ENCODE measurements around the gene SH3TC1. TPM values are rescaled to one million over a fixed set of nuclear protein-coding genes. Genes with fewer than 3 reads are reported as not detected.

Gene SH3TC1
- total and polyA plus RNA-seq, 2 of the 13 experiments (the other 11 are each of a cell fraction or from before 2014, with no cell fraction given): 14.9 to 21.8 TPM

DNA sequence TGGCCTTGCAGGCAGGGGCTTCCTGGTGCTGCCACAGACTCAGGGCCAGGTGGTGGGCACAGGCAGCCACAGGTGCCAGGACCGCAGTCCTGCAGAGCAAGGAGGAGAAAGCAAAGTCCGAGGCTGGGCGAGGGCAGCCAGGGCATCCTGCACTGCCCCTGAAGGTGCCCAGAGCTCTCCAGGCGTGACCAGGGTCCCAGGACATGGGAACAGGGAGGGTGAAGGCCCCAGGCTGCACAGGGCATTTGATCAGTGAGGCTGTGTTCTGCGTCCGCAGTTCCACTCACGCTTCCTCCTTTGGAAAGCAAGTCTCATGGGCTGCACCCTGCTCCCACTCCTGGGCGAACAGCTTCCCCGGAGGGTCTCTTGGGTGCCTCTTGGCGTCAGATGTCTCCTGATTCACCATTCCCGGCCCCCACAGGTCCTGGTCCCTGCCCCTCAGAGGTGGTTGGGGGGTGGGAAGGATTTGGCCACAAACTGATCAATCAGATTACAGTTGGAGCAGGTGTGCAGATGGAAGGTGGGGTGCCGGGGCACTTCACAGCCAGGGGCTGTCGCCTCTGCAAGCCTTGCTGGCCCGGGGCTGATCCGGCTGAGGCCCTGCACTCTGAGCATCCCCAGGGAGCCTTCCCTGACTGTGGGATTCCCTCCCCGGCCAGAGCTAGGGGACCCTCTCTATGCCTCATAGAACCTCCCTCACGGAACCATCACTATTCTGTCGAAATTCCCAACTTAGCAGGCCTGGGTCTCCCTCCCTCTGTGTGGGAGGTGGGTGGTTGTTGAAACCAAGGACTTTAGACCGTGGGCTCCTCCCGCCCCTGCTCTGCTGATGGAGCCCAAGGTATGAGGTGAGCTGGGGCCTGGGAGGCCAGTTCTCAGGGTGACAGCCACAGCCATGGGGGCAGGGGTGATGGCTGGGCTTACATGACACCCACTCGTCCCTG, 3.3 kb downstream of the SH3TC1 start (continued):
- TF ChIP-seq ZNF280D (CRISPR knock-in tag; IDR thresholded peaks at IDR 0.05) (0 out of 2 replicates have a peak, but pooled peaks have one; percentile 52), TAF15 (IDR thresholded peaks at IDR 0.05; ENCODE audit: low read depth, low read length, poor library complexity, severe bottlenecking) (no peak), ZBTB20 (CRISPR knock-in tag; IDR thresholded peaks at IDR 0.05; ENCODE audit: borderline replicate concordance, low read depth) (no peak), FOXK2 (IDR thresholded peaks at IDR 0.05) (no peak), ZNF558 (CRISPR knock-in tag; IDR thresholded peaks at IDR 0.05; ENCODE audit: borderline replicate concordance) (no peak), ZNF232 (CRISPR knock-in tag; IDR thresholded peaks at IDR 0.05; ENCODE audit: borderline replicate concordance) (no peak), ZNF10 (CRISPR knock-in tag; IDR thresholded peaks at IDR 0.05; ENCODE audit: borderline replicate concordance, low read depth) (no peak), BCL3 (CRISPR knock-in tag; IDR thresholded peaks at IDR 0.05) (peak; percentile 18; the same call in 1 of the 2 replicates)
- TF ChIP-seq, protein P1, sequence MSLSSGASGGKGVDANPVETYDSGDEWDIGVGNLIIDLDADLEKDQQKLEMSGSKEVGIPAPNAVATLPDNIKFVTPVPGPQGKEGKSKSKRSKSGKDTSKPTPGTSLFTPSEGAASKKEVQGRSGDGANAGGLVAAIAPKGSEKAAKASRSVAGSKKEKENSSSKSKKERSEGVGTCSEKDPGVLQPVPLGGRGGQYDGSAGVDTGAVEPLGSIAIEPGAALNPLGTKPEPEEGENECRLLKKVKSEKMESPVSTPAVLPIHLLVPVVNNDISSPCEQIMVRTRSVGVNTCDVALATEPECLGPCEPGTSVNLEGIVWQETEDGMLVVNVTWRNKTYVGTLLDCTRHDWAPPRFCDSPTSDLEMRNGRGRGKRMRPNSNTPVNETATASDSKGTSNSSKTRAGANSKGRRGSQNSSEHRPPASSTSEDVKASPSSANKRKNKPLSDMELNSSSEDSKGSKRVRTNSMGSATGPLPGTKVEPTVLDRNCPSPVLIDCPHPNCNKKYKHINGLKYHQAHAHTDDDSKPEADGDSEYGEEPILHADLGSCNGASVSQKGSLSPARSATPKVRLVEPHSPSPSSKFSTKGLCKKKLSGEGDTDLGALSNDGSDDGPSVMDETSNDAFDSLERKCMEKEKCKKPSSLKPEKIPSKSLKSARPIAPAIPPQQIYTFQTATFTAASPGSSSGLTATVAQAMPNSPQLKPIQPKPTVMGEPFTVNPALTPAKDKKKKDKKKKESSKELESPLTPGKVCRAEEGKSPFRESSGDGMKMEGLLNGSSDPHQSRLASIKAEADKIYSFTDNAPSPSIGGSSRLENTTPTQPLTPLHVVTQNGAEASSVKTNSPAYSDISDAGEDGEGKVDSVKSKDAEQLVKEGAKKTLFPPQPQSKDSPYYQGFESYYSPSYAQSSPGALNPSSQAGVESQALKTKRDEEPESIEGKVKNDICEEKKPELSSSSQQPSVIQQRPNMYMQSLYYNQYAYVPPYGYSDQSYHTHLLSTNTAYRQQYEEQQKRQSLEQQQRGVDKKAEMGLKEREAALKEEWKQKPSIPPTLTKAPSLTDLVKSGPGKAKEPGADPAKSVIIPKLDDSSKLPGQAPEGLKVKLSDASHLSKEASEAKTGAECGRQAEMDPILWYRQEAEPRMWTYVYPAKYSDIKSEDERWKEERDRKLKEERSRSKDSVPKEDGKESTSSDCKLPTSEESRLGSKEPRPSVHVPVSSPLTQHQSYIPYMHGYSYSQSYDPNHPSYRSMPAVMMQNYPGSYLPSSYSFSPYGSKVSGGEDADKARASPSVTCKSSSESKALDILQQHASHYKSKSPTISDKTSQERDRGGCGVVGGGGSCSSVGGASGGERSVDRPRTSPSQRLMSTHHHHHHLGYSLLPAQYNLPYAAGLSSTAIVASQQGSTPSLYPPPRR (CRISPR knock-in tag; IDR thresholded peaks at IDR 0.05; ENCODE audit: borderline replicate concordance): no peak
- TF ChIP-seq, protein P2, sequence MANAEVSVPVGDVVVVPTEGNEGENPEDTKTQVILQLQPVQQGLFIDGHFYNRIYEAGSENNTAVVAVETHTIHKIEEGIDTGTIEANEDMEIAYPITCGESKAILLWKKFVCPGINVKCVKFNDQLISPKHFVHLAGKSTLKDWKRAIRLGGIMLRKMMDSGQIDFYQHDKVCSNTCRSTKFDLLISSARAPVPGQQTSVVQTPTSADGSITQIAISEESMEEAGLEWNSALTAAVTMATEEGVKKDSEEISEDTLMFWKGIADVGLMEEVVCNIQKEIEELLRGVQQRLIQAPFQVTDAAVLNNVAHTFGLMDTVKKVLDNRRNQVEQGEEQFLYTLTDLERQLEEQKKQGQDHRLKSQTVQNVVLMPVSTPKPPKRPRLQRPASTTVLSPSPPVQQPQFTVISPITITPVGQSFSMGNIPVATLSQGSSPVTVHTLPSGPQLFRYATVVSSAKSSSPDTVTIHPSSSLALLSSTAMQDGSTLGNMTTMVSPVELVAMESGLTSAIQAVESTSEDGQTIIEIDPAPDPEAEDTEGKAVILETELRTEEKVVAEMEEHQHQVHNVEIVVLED (CRISPR knock-in tag; IDR thresholded peaks at IDR 0.05; ENCODE audit: borderline replicate concordance): no peak
- TF ChIP-seq, protein P3, sequence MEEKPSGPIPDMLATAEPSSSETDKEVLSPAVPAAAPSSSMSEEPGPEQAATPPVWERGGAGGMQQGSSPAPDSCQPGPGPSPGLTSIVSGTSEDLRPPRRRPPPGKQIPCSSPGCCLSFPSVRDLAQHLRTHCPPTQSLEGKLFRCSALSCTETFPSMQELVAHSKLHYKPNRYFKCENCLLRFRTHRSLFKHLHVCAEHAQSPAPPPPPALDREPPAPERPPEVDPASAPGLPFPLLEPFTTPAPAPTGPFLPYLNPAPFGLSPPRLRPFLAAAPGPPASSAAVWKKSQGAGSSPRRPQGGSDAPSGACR (CRISPR knock-in tag; IDR thresholded peaks at IDR 0.05): no peak

Data from HepG2 (cell line).